ENCODE data around the gene SH3TC1. TPM values are rescaled to one million over a fixed set of nuclear protein-coding genes. Genes with fewer than 3 reads are reported as not detected.

SH3TC1 gene
- polyA plus RNA-seq, 2 of the 4 experiments (the other 2 are of a cell fraction): 2.8 to 7.4 TPM

GRCh38 chr4:8266508-8266907, 67.4 kb downstream of the SH3TC1 start:
- H3K27ac ChIP-seq: peak overlapping the region in 1 of 2 experiments; percentile 52; a peak in 2 of 6 replicates
- H3K4me3 ChIP-seq: no peak overlapping the region
- no peak for DNase-seq (ENCODE audit: low read depth in 1 of 2, low spot score in 1 of 2)
- no peak for FAIRE-seq
- ChIA-PET CTCF (interaction anchor here (0.5 to 5.8 kb wide), 36 partner anchors 9 to 385 kb away, joined by 3 to 88 read pairs (median 5); no protein-coding TSS in a partner anchor), POLR2A (no interaction called here)
- H3K9me3 ChIP-seq: no peaks in the 10 kb centered on the region
- peaks cover 16% of the 10 kb centered on the region; the same call in 1 of the 3 replicates for H3K4me1 ChIP-seq
- no peak overlapping the region for H3K4me2 ChIP-seq
- 50% methylated on average over 3 of the region's 8 CpGs for WGBS (ENCODE audit: missing lambda C conversion rate)
- no peak for ATAC-seq
- TF ChIP-seq RFX5 (IDR thresholded peaks at IDR 0.05): no peak
- no peak for TF ChIP-seq ELK1 (IDR thresholded peaks at IDR 0.05; ENCODE audit: low read depth, low read length)
- TF ChIP-seq MYC (IDR thresholded peaks at IDR 0.05; ENCODE audit: borderline replicate concordance, low read length): no peak
- TF ChIP-seq HOXB13 (CRISPR knock-in tag; IDR thresholded peaks at IDR 0.05; ENCODE audit: low read depth): no peak
- TF ChIP-seq CHD2 (IDR thresholded peaks at IDR 0.05; ENCODE audit: low read length, partially characterized antibody): no peak
- no peak for TF ChIP-seq ESRRA (IDR thresholded peaks at IDR 0.05; ENCODE audit: borderline replicate concordance, low read length)
- TF ChIP-seq NR3C1 (IDR thresholded peaks at IDR 0.05): no peak
- TF ChIP-seq CTCF (IDR thresholded peaks at IDR 0.05): no peak
- no peak for TF ChIP-seq POLR2A (IDR thresholded peaks at IDR 0.05; ENCODE audit: low read length)
- TF ChIP-seq RARB (CRISPR knock-in tag; IDR thresholded peaks at IDR 0.05): no peak
- no peak for TF ChIP-seq SREBF2 (IDR thresholded peaks at IDR 0.05)
- no peak for TF ChIP-seq PBX3 (IDR thresholded peaks at IDR 0.05)
- no peak for TF ChIP-seq RNF2 (IDR thresholded peaks at IDR 0.05; ENCODE audit: borderline replicate concordance, low read depth)
- TF ChIP-seq HOXA7 (CRISPR knock-in tag; IDR thresholded peaks at IDR 0.05): no peak
- no peak for TF ChIP-seq EHMT2 (IDR thresholded peaks at IDR 0.05; ENCODE audit: low read depth)
- no peak for TF ChIP-seq TFCP2L1 (CRISPR knock-in tag; IDR thresholded peaks at IDR 0.05)
- TF ChIP-seq POLR2AphosphoS2 (conservative IDR thresholded peaks at IDR 0.05; ENCODE audit: low read length): no peak
- no peak for TF ChIP-seq HEYL (CRISPR knock-in tag; IDR thresholded peaks at IDR 0.05)
- no peak for TF ChIP-seq RAD21 (conservative IDR thresholded peaks at IDR 0.05 in 1 of 2, IDR thresholded peaks at IDR 0.05 in 1 of 2)

GRCh38 chr4:8267077-8267476, 68.0 kb downstream of the SH3TC1 start:
- H3K4me2 ChIP-seq: no peak overlapping the region
- WGBS (ENCODE audit: missing lambda C conversion rate): 55% methylated on average over 11 of the region's 13 CpGs
- FAIRE-seq: no peak
- no peaks in the 10 kb centered on the region for H3K9me3 ChIP-seq
- ATAC-seq: peak; percentile 69 to 88
- H3K4me1 ChIP-seq: peaks cover 16% of the 10 kb centered on the region; the same call in 1 of the 3 replicates
- no peak overlapping the region for H3K4me3 ChIP-seq
- H3K27ac ChIP-seq: peak overlapping the region in 1 of 2 experiments; percentile 52; a peak in 2 of 6 replicates
- ChIA-PET POLR2A (no interaction called here), CTCF (interaction anchor here (0.5 to 5.8 kb wide), 43 partner anchors 10 to 385 kb away, joined by 3 to 88 read pairs (median 5); partner anchors contain the start of genes ACOX3 and TRMT44)
- DNase-seq (ENCODE audit: low read depth in 1 of 2, low spot score in 1 of 2): peak; percentile 69 to 70
- TF ChIP-seq NPAS2 (CRISPR knock-in tag; IDR thresholded peaks at IDR 0.05; ENCODE audit: borderline replicate concordance) (no peak), ZNF302 (CRISPR knock-in tag; IDR thresholded peaks at IDR 0.05) (no peak), EP300 (IDR thresholded peaks at IDR 0.05) (no peak), ESRRA (IDR thresholded peaks at IDR 0.05; ENCODE audit: borderline replicate concordance, low read length) (no peak), RAD21 (conservative IDR thresholded peaks at IDR 0.05 in 1 of 2, IDR thresholded peaks at IDR 0.05 in 1 of 2) (peak; percentile 74 to 76), ELK1 (IDR thresholded peaks at IDR 0.05; ENCODE audit: low read depth, low read length) (no peak), MYC (IDR thresholded peaks at IDR 0.05; ENCODE audit: borderline replicate concordance, low read length) (no peak), PBX3 (IDR thresholded peaks at IDR 0.05) (no peak), POLR2A (IDR thresholded peaks at IDR 0.05; ENCODE audit: low read length) (no peak), ZSCAN20 (CRISPR knock-in tag; IDR thresholded peaks at IDR 0.05) (no peak), HOXA7 (CRISPR knock-in tag; IDR thresholded peaks at IDR 0.05) (no peak), CTCF (IDR thresholded peaks at IDR 0.05) (peak; percentile 58), EHMT2 (IDR thresholded peaks at IDR 0.05; ENCODE audit: low read depth) (no peak), MAFK (IDR thresholded peaks at IDR 0.05; ENCODE audit: partially characterized antibody) (no peak), KDM5A (IDR thresholded peaks at IDR 0.05) (no peak)
